ENCODE measurements around the gene ERP44. TPM values are rescaled to one million over a fixed set of nuclear protein-coding genes. Genes with fewer than 3 reads are reported as not detected.

ERP44 gene
- polyA plus RNA-seq, 3 donors, result 18.4 to 74.0 (median 66.3) TPM

GRCh38 chr9:99966716-99967115, 132.1 kb downstream of the ERP44 start:
- TF ChIP-seq CTCF (IDR thresholded peaks at IDR 0.05), result no peak
- H2AFZ ChIP-seq (ENCODE audit: insufficient read depth, low read depth, low read length, poor library complexity, severe bottlenecking), result no peak overlapping the region
- no peaks in the 10 kb centered on the region for H3K4me1 Mint-ChIP-seq
- H3K9me3 ChIP-seq (replicated peaks in 1 of 2; ENCODE audit: control insufficient read depth in 1 of 2, insufficient read depth in 1 of 2, low read length in 2 of 2), result no peaks in the 10 kb centered on the region
- H3K27me3 ChIP-seq (ENCODE audit: control insufficient read depth in 2 of 2, insufficient read depth in 2 of 2, low read length in 2 of 2), result no peaks in the 10 kb centered on the region
- no peak overlapping the region for H3K27ac ChIP-seq (ENCODE audit: low read depth in 1 of 2, low read length in 2 of 2)
- H3K27me3 Mint-ChIP-seq (ENCODE audit: low read depth in 3 of 3), result no peaks in the 10 kb centered on the region
- no peaks in the 10 kb centered on the region for H3K9me3 Mint-ChIP-seq
- peaks cover 4 to 66% of the 10 kb centered on the region in 2 donors for H3K36me3 ChIP-seq (replicated peaks in 1 of 2; ENCODE audit: control insufficient read depth in 1 of 2, insufficient read depth in 2 of 2, low read length in 2 of 2)
- H3K4me2 ChIP-seq (replicated peaks; ENCODE audit: extremely low read depth, low read length, poor library complexity, severe bottlenecking), result no peak overlapping the region
- H3K9ac ChIP-seq (ENCODE audit: insufficient read depth, low read length, poor library complexity, severe bottlenecking), result no peak overlapping the region
- H3K27ac Mint-ChIP-seq, result no peak overlapping the region
- intact Hi-C loops (cut with micrococcal nuclease), result no loop called here
- no peak for DNase-seq
- no peaks in the 10 kb centered on the region for H4K20me1 ChIP-seq (ENCODE audit: insufficient read depth, low read length)
- H3K36me3 Mint-ChIP-seq, result peaks cover 43 to 51% of the 10 kb centered on the region in 2 donors
- H3K4me1 ChIP-seq (ENCODE audit: control insufficient read depth in 1 of 2, insufficient read depth in 2 of 2, low read length in 2 of 2), result no peaks in the 10 kb centered on the region
- WGBS (ENCODE audit: insufficient coverage), result 100% methylated on average over 1 of the region's 2 CpGs
- H3K4me3 ChIP-seq (replicated peaks in 1 of 3; ENCODE audit: low read depth in 2 of 3, low read length in 3 of 3), result no peak overlapping the region
- no peak overlapping the region for H3K4me3 Mint-ChIP-seq
- H3K79me2 ChIP-seq (ENCODE audit: insufficient read depth, low read length), result no peaks in the 10 kb centered on the region

- intact Hi-C loops (cut with micrococcal nuclease), result no loop called here
- H3K36me3 ChIP-seq (replicated peaks in 1 of 2; ENCODE audit: control insufficient read depth in 1 of 2, insufficient read depth in 2 of 2, low read length in 2 of 2), result peaks cover 7 to 68% of the 10 kb centered on the region in 2 donors
- Mint-ChIP-seq H3K27ac (no peak overlapping the region), H3K4me1 (no peaks in the 10 kb centered on the region), H3K9me3 (no peaks in the 10 kb centered on the region), H3K27me3 (ENCODE audit: low read depth in 3 of 3) (no peaks in the 10 kb centered on the region), H3K36me3 (peaks cover 50 to 58% of the 10 kb centered on the region in 2 donors), H3K4me3 (no peak overlapping the region)
- TF ChIP-seq CTCF (IDR thresholded peaks at IDR 0.05), result no peak
- no peak overlapping the region for H3K4me2 ChIP-seq (replicated peaks; ENCODE audit: extremely low read depth, low read length, poor library complexity, severe bottlenecking)
- no peaks in the 10 kb centered on the region for H3K9me3 ChIP-seq (replicated peaks in 1 of 2; ENCODE audit: control insufficient read depth in 1 of 2, insufficient read depth in 1 of 2, low read length in 2 of 2)
- no peak overlapping the region for H3K4me3 ChIP-seq (replicated peaks in 1 of 3; ENCODE audit: low read depth in 2 of 3, low read length in 3 of 3)
- no peak overlapping the region for H2AFZ ChIP-seq (ENCODE audit: insufficient read depth, low read depth, low read length, poor library complexity, severe bottlenecking)
- H4K20me1 ChIP-seq (ENCODE audit: insufficient read depth, low read length), result no peaks in the 10 kb centered on the region
- H3K4me1 ChIP-seq (ENCODE audit: control insufficient read depth in 1 of 2, insufficient read depth in 2 of 2, low read length in 2 of 2), result no peaks in the 10 kb centered on the region
- H3K27ac ChIP-seq (ENCODE audit: low read depth in 1 of 2, low read length in 2 of 2), result no peak overlapping the region
- DNase-seq, result no peak
- no peak overlapping the region for H3K9ac ChIP-seq (ENCODE audit: insufficient read depth, low read length, poor library complexity, severe bottlenecking)
- WGBS (ENCODE audit: insufficient coverage), result 94% methylated on average over 2 of the region's 2 CpGs
- H3K27me3 ChIP-seq (ENCODE audit: control insufficient read depth in 2 of 2, insufficient read depth in 2 of 2, low read length in 2 of 2), result no peaks in the 10 kb centered on the region
- H3K79me2 ChIP-seq (ENCODE audit: insufficient read depth, low read length), result no peaks in the 10 kb centered on the region
These were observed 132.8 kb downstream of the ERP44 start for GRCh38 chr9:99966001-99966400.

Measured in CD14-positive monocyte (primary cell).